8988T (cell line): ENCODE data around the gene APCDD1.
"Not testable (repeated sequence)": the region's sequence is repeated elsewhere in the genome, so short reads cannot be mapped to it uniquely, and the experiment has no call there.

Experiments used
- DNase-seq: peaks from one replicate; pipeline ENCODE4 v3.0.0; 2011

Gene APCDD1

DNA sequence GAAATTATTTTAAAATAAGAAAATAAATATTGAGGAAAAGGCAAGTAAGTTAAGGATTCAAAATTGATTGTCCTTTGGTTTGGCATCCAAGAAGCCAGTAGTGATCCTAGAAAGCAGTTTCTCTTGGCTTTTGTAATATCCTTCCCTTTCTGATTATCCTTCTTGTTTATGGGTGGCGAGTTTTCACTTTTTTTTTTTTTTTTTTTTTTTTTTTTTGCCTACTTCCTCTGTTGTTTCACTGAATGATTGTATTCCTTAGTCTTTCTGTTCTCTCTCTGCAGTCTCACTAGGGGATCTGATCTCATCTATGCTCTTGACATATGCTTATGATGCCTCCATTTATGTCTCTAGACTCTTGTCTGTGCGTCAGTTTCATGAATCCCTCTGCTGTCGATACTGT, 75.6 kb downstream of the APCDD1 start:
- no peak for DNase-seq

DNA sequence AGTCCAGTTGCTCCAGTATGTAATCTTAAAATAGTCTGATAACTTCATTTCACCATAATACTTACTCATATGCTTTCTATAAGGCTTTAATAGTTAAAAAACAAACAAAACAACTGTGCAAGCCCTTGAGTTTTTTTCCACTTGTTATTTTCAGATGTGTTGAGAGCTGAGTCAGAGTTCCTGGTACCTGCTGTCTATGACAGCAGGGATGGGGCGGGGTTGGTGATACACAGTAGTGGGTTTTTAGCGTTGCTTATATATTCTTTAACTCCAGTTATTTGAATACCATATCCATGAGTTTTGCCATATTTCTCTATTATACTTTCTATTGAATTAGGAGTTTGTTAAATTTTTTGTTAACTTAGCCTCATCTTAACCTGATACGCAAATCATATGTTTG, 76.4 kb downstream of the APCDD1 start:
- DNase-seq = no peak

- DNase-seq = no peak
These were observed 78.7 kb downstream of the APCDD1 start for GRCh38 chr18:10533111-10533510.

- no peak for DNase-seq
These were observed 81.8 kb downstream of the APCDD1 start for GRCh38 chr18:10536280-10536679.

DNA sequence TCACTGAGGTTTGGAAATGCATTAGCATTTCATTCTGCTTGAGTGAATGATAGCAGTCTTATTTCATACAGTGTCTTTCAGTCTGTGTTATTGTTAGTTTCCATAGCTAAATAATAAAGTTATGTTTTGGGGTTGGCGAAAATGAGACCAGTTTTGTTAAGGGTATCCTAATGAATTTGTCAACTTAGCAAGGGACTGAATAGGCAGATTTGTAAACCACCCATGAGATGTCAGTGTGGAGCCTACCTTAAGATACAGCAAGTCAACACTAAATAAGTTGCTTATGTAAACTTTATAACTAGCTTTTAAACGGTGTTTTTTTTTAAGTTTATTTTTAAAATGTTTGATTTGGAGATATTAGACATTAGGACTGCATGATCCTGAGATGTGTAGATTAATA, 83.3 kb downstream of the APCDD1 start:
- DNase-seq = no peak

GRCh38 chr18:10539124-10539523, 84.7 kb downstream of the APCDD1 start:
- DNase-seq = not testable (repeated sequence)
